GM12878 (cell line): ENCODE data around the gene TBATA.

Experiments used
- ATF7 ChIP-seq: fragments of 450-650 bp; IDR thresholded peaks from 2 replicates; pipeline ENCODE4 v1.6.1; 2016; ENCODE audit warnings: low read depth, mild to moderate bottlenecking
- CHD1 ChIP-seq: IDR thresholded peaks from 2 replicates; pipeline ENCODE4 v1.6.1; 2012; ENCODE audit warnings: low read depth, low read length, improper control_type of control experiment
- HCFC1 ChIP-seq: fragments of 150-350 bp; IDR thresholded peaks from 2 replicates; pipeline ENCODE4 v1.6.1; 2014; ENCODE audit warnings: low read length
- TAF1 ChIP-seq: IDR thresholded peaks from 2 replicates; pipeline ENCODE4 v1.6.1; 2011; ENCODE audit warnings: mild to moderate bottlenecking, low read depth, low read length, borderline replicate concordance
- TBL1XR1 ChIP-seq: IDR thresholded peaks from 2 replicates; pipeline ENCODE4 v1.6.1; 2012; ENCODE audit warnings: low read depth, low read length, improper control_type of control experiment
- ZBTB40 ChIP-seq: fragments of 450-650 bp; IDR thresholded peaks from 2 replicates; pipeline ENCODE4 v1.6.1; 2016; ENCODE audit warnings: mild to moderate bottlenecking, moderate library complexity, borderline replicate concordance
- ZZZ3 ChIP-seq: IDR thresholded peaks from 2 replicates; pipeline ENCODE4 v1.6.1; 2011; ENCODE audit warnings: low read depth; ENCODE audit not compliant: control insufficient read depth, insufficient read length

GRCh38 chr10:70737250-70737649 lies 47.9 kb downstream of the TBATA start:
- TF ChIP-seq ATF7 (no peak), ZBTB40 (no peak), CHD1 (no peak), ZZZ3 (no peak), TBL1XR1 (no peak), TAF1 (no peak), HCFC1 (no peak)
